ENCODE data around the gene PFDN4. TPM values are rescaled to one million over a fixed set of nuclear protein-coding genes. Genes with fewer than 3 reads are reported as not detected.

Gene PFDN4
- total and polyA plus RNA-seq, 2 donors (not counting 1 experiment from before 2014, with no cell fraction given) = 86.7 to 87.0 TPM

DNA sequence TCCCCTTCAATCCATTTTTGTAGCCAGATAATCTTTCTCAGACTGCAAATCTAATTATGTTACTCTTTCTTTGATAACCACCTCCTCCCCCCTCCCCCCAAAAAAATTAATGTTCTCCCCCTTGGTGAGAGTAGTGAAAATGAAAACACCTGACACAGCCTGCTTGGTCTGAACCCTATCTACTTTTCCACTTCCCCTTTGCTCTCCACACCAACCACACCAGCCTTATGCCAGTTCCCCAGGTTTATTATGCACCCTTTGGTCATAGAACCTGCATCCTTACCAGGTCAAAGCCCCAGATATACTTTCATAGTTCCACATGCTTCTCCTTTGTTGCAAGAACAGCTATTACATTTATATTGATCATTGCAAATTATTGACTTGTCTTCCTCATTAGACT lies 19.4 kb downstream of the PFDN4 start:
- no peak overlapping the region for H3K27ac ChIP-seq (ENCODE audit: insufficient read depth, low read length)
- no peak overlapping the region for H3K4me3 ChIP-seq (replicated peaks in 1 of 4; ENCODE audit: control extremely low read depth in 1 of 4, insufficient read depth in 1 of 4, low read depth in 3 of 4, low read length in 4 of 4)
- no peak for TF ChIP-seq EZH2 (IDR thresholded peaks at IDR 0.05; ENCODE audit: low read length, missing control alignments)
- TF ChIP-seq, protein P1, sequence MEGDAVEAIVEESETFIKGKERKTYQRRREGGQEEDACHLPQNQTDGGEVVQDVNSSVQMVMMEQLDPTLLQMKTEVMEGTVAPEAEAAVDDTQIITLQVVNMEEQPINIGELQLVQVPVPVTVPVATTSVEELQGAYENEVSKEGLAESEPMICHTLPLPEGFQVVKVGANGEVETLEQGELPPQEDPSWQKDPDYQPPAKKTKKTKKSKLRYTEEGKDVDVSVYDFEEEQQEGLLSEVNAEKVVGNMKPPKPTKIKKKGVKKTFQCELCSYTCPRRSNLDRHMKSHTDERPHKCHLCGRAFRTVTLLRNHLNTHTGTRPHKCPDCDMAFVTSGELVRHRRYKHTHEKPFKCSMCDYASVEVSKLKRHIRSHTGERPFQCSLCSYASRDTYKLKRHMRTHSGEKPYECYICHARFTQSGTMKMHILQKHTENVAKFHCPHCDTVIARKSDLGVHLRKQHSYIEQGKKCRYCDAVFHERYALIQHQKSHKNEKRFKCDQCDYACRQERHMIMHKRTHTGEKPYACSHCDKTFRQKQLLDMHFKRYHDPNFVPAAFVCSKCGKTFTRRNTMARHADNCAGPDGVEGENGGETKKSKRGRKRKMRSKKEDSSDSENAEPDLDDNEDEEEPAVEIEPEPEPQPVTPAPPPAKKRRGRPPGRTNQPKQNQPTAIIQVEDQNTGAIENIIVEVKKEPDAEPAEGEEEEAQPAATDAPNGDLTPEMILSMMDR (conservative IDR thresholded peaks at IDR 0.05 in 1 of 2, IDR thresholded peaks at IDR 0.05 in 1 of 2; ENCODE audit: low read depth in 1 of 2, low read length in 2 of 2) = no peak
- H2AFZ ChIP-seq (ENCODE audit: low read length) = no peak overlapping the region
- no peak overlapping the region for H3K9ac ChIP-seq (ENCODE audit: insufficient read depth, low read length)
- H3K9me3 ChIP-seq (ENCODE audit: control insufficient read depth, insufficient read depth, low read depth, low read length) = no peaks in the 10 kb centered on the region
- no peaks in the 10 kb centered on the region for H3K79me2 ChIP-seq (ENCODE audit: control insufficient read depth, insufficient read depth, low read length)
- no peak for DNase-seq (ENCODE audit: low read depth in 2 of 2)
- H3K4me1 ChIP-seq (ENCODE audit: control insufficient read depth, extremely low read depth, insufficient read depth, low read length) = no peaks in the 10 kb centered on the region
- H3K4me2 ChIP-seq (ENCODE audit: extremely low read depth, insufficient read depth, low read length) = no peak overlapping the region
- no peaks in the 10 kb centered on the region for H3K27me3 ChIP-seq (ENCODE audit: control insufficient read depth, insufficient read depth, low read length)
- no peaks in the 10 kb centered on the region for H4K20me1 ChIP-seq (ENCODE audit: control insufficient read depth, extremely low read depth, insufficient read depth, low read length)
- no peaks in the 10 kb centered on the region for H3K36me3 ChIP-seq (ENCODE audit: control insufficient read depth, insufficient read depth, low read length)

DNA sequence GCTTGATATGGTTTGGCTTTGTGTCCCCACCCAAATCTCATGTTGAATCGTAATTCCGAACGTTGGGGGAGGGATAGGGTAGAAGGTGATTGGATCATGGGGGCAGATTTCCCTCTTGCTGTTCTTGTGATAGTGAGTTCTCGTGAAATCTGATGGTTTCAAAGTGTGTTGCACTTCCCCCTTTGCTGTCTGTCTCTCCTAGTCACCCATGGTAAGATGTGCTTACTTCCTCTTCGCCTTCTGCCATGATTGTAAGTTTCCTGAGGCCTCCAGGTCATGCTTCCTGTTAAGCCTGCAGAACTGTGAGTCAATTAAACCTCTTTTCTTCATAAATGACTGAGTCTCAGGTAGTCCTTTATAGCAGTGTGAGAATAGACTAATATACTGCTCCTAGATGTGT lies 19.9 kb downstream of the PFDN4 start:
- Histone ChIP-seq H3K9ac (ENCODE audit: insufficient read depth, low read length) (no peak overlapping the region), H3K27me3 (ENCODE audit: control insufficient read depth, insufficient read depth, low read length) (no peaks in the 10 kb centered on the region), H3K4me1 (ENCODE audit: control insufficient read depth, extremely low read depth, insufficient read depth, low read length) (no peaks in the 10 kb centered on the region), H2AFZ (ENCODE audit: low read length) (no peak overlapping the region), H3K27ac (ENCODE audit: insufficient read depth, low read length) (no peak overlapping the region), H4K20me1 (ENCODE audit: control insufficient read depth, extremely low read depth, insufficient read depth, low read length) (no peaks in the 10 kb centered on the region), H3K4me3 (replicated peaks in 1 of 4; ENCODE audit: control extremely low read depth in 1 of 4, insufficient read depth in 1 of 4, low read depth in 3 of 4, low read length in 4 of 4) (no peak overlapping the region), H3K79me2 (ENCODE audit: control insufficient read depth, insufficient read depth, low read length) (no peaks in the 10 kb centered on the region), H3K9me3 (ENCODE audit: control insufficient read depth, insufficient read depth, low read depth, low read length) (no peaks in the 10 kb centered on the region), H3K36me3 (ENCODE audit: control insufficient read depth, insufficient read depth, low read length) (no peaks in the 10 kb centered on the region), H3K4me2 (ENCODE audit: extremely low read depth, insufficient read depth, low read length) (no peak overlapping the region)
- DNase-seq (ENCODE audit: low read depth in 2 of 2) = no peak
- TF ChIP-seq, protein P1 (conservative IDR thresholded peaks at IDR 0.05 in 1 of 2, IDR thresholded peaks at IDR 0.05 in 1 of 2; ENCODE audit: low read depth in 1 of 2, low read length in 2 of 2) = no peak
- no peak for TF ChIP-seq EZH2 (IDR thresholded peaks at IDR 0.05; ENCODE audit: low read length, missing control alignments)

- TF ChIP-seq, protein P1 (conservative IDR thresholded peaks at IDR 0.05 in 1 of 2, IDR thresholded peaks at IDR 0.05 in 1 of 2; ENCODE audit: low read depth in 1 of 2, low read length in 2 of 2) = no peak
- TF ChIP-seq EZH2 (IDR thresholded peaks at IDR 0.05; ENCODE audit: low read length, missing control alignments) = no peak
- DNase-seq (ENCODE audit: low read depth in 2 of 2) = peak in 1 of 2 donors; percentile 64
These were observed 21.0 kb downstream of the PFDN4 start for GRCh38 chr20:54228841-54229240.

More at GRCh38 chr20:54228841-54229240, 21.0 kb downstream of the PFDN4 start:
- Histone ChIP-seq H3K27ac (ENCODE audit: insufficient read depth, low read length) (no peak overlapping the region), H3K9ac (ENCODE audit: insufficient read depth, low read length) (no peak overlapping the region), H3K4me3 (replicated peaks in 1 of 4; ENCODE audit: control extremely low read depth in 1 of 4, insufficient read depth in 1 of 4, low read depth in 3 of 4, low read length in 4 of 4) (no peak overlapping the region), H3K4me2 (ENCODE audit: extremely low read depth, insufficient read depth, low read length) (no peak overlapping the region), H3K9me3 (ENCODE audit: control insufficient read depth, insufficient read depth, low read depth, low read length) (no peaks in the 10 kb centered on the region), H3K4me1 (ENCODE audit: control insufficient read depth, extremely low read depth, insufficient read depth, low read length) (no peaks in the 10 kb centered on the region), H3K79me2 (ENCODE audit: control insufficient read depth, insufficient read depth, low read length) (no peaks in the 10 kb centered on the region), H2AFZ (ENCODE audit: low read length) (no peak overlapping the region), H3K27me3 (ENCODE audit: control insufficient read depth, insufficient read depth, low read length) (no peaks in the 10 kb centered on the region), H3K36me3 (ENCODE audit: control insufficient read depth, insufficient read depth, low read length) (no peaks in the 10 kb centered on the region), H4K20me1 (ENCODE audit: control insufficient read depth, extremely low read depth, insufficient read depth, low read length) (no peaks in the 10 kb centered on the region)

All from fibroblast of lung (primary cell).